ENCODE results near the gene ISG15.
"Not testable (repeated sequence)": the region's sequence is repeated elsewhere in the genome, so short reads cannot be mapped to it uniquely, and the experiment has no call there.

The ISG15 gene

DNA sequence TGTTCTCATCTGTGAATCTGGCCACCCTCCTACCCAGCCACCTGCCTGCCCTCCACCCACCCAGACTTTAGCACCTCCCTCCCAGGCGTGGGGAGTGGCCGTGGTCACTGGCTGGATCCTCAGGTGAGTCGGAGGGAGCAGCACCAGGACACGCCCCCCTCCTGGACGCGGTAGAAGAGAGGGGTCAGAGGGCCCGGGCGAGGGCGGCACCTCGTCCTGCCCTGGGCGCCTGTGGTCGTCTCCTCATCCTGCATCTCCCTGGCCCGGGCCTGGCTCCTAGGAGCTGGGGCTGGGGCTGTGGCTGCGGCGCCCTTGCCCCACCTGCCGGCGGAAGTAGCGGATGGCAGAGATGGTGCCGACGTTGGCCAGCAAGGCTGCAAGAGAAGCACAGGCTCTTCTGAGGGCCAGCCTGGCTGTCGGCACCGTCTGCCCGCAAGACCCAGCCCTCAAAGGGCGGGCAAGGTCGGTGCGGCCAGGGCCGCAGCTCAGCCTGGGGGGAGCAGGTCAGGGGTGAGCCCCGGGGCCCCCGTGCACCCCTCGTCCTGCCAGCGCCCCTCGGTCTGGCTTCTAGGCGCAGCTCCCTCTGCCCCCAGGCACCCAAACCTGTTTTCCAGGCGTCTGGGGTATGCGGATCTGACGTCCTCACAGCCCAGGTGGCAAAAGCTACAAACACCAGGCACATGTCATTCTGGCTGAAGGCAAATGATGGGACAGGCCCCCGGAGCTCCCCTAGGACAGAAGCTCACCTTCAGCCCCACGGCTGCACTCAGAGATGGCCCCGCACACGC lies 37.2 kb upstream of the ISG15 start:
- DNase-seq = peak; percentile 94

DNA sequence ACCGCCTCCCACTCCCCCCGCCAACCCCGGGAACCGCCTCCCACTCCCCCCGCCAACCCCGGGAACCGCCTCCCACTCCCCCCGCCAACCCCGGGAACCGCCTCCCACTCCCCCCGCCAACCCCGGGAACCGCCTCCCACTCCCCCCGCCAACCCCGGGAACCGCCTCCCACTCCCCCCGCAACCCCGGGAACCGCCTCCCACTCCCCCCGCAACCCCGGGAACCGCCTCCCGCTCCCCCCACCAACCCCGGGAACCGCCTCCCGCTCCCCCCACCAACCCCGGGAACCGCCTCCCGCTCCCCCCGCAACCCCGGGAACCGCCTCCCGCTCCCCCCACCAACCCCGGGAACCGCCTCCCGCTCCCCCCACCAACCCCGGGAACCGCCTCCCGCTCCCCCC lies 36.5 kb upstream of the ISG15 start:
- DNase-seq = not testable (repeated sequence)

- DNase-seq = peak; percentile 52
Measured at GRCh38 chr1:978069-978834, 35.0 kb upstream of the ISG15 start.

DNA sequence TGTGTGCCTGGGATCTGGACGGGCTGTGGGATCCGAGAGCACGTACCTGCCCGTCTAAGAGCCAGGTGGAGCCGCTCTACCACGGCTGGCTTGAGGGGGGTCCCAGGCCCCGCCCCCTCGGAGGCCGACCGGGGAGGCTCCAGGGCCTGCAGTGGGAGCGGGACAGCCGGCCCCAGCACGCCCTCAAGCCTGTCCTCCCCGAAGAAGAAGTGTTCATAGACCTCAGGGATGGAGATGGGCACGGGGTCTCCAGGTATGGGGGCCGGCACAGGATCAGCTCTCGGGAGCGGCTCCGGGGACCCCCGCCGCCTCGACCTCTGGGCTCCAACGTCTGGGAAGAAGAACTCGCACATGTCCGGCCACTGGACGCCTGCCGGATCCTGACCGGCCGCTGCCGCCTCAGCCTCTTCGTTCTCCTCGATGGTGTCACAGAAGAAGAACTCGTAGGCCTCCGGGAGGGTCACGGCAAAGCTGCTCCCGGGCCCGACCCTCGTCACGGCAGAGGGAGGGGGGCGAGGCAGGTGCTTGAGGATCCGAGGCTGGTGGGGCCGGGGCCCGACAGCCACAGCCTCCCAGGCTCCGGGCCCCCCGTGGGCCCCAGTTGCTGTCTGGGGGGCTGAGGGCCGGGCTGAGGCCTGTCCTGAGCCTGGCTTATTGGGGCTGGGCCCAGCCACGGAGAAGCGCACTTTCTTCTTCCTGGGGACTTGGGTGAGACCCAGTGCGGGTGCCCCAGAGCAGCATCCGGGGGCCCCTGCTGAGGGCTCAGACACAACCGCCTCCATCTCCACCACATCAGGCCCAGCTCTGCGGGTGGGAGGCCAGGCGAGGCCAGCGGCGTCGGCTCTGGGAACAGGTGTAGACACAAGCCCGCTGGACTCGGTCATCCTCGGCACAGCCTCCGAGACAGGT lies 34.2 kb upstream of the ISG15 start:
- peak; percentile 47 for DNase-seq

DNA sequence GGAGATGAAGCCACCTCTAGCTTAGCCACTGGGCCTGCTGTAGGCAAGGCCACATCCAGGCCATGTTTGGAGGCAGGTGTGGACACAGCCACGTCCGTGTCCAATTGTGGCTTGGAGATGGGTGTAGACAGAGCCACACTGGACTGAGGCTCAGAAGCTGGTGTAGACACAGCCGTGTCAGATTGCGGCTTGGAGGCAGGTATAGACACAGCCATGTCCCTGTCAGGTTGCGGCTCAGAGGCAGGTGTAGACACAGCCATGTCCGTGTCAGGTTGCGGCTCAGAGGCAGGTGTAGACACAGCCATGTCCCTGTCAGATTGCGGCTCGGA lies 33.6 kb upstream of the ISG15 start:
- DNase-seq = peak; percentile 47

DNA sequence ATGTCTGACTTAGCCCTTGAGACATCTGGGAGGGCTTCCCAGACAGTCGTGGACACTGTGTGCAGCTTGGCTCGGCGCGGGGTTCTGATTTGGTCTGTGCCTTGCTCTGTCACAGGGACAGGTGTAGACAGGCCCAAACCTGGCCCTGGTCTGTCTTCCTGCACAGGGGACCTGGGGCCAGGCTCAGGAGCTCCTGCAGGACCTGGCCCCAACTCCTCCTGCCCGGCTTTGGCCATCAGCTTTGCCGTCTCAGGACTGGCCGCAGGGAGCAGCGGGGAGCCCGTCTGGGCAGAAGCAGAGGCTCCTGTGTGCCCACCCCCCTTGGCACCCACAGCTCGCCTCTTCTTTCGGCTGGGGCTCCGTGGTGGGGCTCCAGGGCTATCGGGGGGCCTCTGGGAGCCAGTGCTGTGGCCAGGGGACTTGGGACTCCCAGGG lies 33.1 kb upstream of the ISG15 start:
- peak; percentile 57 for DNase-seq

DNA sequence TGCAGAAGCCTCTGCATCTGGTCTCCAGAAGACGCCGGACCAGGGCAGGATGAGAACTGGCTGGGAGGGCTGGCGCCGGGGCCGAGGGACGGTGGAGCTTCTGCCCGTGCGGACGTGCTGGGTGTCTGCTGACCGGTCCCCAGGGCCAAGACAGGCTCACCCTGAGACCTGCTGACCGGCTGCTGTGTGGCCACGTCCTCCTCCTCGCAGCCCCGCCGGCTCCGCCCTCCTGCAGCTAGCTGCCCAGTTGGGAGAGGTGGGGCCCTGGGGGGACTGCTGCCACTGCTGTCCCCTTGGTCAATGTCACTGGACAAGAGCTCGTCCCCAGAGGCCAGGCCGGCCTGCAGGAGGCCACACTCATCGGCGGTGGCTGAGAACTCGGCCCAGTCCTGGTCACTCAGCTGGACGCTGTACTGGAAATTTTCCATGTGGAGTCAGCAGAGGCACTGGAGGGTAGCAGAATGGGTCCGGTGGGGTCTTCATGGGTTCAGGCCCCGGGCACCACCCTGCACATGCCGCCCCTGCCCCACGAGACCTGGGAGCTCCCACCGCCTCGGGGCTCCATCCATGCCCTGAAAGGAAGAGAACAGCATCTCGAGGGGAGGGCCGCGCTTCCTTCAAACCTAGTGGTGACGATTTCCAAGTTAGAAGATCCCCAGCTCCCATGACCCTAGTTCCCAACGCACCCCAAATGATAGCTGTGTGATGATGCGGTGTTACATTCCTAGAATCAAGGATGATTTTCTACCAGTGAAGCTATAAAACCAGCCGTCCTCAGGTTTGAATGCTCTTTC lies 32.5 kb upstream of the ISG15 start:
- no peak for DNase-seq

DNA sequence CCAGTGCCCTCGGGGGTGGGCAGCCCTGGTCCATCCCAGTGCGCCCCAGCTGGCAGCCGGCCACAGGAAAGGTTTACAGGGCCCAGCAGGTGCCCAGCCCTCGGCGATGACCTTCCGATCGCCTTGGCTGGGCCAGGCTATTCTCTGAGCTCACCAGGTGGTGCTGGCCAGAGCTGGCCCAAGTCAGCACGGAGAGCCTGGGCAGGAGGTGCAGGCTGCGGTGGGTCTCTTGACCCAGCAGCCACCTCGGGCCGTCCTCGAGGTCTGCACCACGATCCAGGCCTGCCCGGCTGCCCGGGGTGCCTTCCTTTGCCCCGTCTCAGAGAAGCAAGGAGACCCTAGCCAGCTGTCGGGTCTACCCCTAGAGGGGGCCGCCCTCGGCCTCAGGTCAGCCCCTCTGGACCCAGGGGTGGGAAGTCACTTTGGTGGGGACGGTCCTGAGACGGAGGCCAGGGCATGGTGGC lies 31.8 kb upstream of the ISG15 start:
- peak; percentile 49 for DNase-seq

DNA sequence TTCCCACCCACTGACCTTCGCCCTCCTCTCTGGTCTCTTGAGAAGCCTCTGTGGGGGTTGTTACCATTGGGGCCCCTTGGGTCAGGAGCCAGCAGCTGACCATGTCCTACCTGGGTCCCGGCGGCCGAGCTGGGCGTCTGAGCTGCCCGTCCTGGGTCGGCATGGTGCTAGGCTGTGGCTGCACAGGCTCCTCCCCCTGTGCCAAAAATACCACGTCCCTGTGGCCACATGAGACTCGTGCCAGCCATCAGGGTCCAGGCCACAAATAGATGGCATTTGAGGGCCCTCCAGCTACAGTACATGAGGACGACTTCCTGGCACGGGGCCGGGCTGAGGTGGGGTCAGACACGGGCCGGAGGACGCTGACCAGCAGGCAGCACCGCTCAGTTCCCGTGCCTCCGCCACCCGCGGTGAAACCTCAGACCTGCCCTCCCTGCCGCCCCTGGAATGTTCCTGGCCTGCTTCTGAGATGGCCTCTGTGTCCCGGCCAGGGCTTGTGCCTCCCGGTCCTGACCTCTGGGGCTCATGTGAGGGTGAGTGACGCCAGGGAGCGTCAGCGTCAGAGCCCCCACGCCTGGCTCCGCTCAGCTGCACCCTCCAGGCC lies 31.2 kb upstream of the ISG15 start, which contains the start of gene PERM1:
TSS of gene PERM1 (minus strand) at position 139 of the 604 bp plus-strand sequence. CDS start 1,064 bp downstream, outside the sequence.
- DNase-seq = no peak

GRCh38 chr1:982765-983436 lies 30.4 kb upstream of the ISG15 start:
- peak; percentile 51 for DNase-seq

DNA sequence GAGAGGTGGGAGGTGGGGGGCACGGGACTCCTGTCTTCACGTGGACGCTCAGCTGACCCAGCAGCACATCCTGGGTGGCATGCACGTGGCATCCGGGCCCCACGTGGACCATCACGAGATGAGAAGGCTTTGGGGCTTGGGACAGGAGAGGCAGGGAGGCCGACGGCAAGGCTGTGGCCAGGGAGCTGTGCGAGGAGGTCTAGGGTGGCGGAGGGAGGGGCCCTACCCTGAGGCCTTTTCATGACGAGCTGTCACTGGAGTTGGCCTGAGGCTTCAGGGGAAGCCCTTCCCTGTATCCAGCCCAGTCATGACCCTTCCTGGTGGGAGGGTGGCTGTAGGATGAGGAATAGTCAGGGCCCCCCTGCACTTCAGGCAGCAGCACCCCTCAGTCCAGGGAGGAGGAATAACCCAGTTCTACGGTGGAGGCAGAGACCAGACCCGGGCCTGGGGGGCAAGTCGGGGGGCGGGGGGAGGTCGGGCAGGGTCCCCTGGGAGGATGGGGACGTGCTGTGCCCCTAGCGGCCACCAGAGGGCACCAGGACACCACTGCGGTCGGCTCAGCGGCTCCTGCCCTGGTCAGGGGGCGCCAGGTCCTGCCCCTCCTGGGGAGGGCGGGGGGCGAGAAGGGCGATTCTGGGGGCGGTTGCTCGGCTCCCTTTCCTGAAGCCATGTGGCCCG lies 29.4 kb upstream of the ISG15 start:
- peak; percentile 68 for DNase-seq

GRCh38 chr1:984476-984814 lies 28.9 kb upstream of the ISG15 start:
- DNase-seq = no peak

DNA sequence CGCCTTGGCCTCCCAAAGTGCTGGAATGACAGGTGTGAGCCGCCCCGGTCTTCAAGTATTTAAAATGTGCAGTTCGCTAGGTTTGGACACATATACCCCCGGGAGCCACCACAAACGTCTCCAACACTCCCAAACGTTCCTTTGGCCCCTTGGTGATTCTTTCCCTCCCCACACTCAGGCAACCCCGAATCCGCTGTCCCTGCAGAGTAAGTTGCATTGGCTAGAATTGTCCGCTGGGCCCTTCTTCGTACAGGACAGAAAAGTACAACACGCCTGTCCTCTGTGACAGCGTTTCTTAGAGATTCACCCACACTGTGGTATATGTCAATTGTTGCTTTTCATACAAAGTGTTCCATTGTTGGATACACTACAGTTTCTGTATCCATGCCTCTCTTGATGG lies 28.2 kb upstream of the ISG15 start:
- DNase-seq = no peak

GRCh38 chr1:988061-988460 lies 25.2 kb upstream of the ISG15 start:
- not testable (repeated sequence) for DNase-seq

DNA sequence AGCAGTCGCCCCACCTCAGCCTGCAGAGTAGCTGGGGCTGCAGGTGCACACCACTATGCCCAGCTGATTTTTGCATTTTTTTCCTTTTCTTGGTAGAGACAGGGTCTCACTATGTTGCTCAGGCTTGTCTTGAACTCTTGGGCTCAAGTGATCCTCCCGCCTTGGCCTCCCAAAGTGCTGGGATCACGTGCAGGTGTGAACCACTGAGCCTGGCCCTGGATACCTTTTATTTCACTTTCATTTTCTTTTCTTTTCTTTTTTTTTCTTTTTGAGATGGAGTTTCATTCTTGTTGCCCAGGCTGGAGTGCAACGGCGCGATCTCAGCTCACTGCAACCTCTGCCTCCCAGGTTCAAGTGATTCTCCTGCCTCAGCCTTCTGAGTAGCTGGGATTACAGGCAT lies 22.0 kb upstream of the ISG15 start:
- not testable (repeated sequence) for DNase-seq

GRCh38 chr1:991895-992294 lies 21.4 kb upstream of the ISG15 start:
- DNase-seq = no peak

- DNase-seq = no peak
Measured at GRCh38 chr1:992362-992761, 20.9 kb upstream of the ISG15 start.

- DNase-seq = no peak
Measured at GRCh38 chr1:993379-993995, 19.8 kb upstream of the ISG15 start.

- DNase-seq = not testable (repeated sequence)
Measured at GRCh38 chr1:994546-994945, 18.8 kb upstream of the ISG15 start.
